ENCODE data around the gene FBXO4.

- TF ChIP-seq, protein P1, sequence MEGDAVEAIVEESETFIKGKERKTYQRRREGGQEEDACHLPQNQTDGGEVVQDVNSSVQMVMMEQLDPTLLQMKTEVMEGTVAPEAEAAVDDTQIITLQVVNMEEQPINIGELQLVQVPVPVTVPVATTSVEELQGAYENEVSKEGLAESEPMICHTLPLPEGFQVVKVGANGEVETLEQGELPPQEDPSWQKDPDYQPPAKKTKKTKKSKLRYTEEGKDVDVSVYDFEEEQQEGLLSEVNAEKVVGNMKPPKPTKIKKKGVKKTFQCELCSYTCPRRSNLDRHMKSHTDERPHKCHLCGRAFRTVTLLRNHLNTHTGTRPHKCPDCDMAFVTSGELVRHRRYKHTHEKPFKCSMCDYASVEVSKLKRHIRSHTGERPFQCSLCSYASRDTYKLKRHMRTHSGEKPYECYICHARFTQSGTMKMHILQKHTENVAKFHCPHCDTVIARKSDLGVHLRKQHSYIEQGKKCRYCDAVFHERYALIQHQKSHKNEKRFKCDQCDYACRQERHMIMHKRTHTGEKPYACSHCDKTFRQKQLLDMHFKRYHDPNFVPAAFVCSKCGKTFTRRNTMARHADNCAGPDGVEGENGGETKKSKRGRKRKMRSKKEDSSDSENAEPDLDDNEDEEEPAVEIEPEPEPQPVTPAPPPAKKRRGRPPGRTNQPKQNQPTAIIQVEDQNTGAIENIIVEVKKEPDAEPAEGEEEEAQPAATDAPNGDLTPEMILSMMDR (IDR thresholded peaks at IDR 0.05 in 8 of 11, conservative IDR thresholded peaks at IDR 0.05 in 3 of 11): no peak
- TF ChIP-seq POLR2AphosphoS5 (IDR thresholded peaks at IDR 0.05): no peak
Measured at GRCh38 chr5:41891066-41891707, 33.9 kb upstream of the FBXO4 start.

Data from spleen (tissue), 7 donors.